ELF-1 (cell line): ENCODE results near the gene ACAP2.
"Not testable (repeated sequence)": the region's sequence is repeated elsewhere in the genome, so short reads cannot be mapped to it uniquely, and the experiment has no call there.

ENCODE experiments used
- DNase-seq: peaks from one replicate; pipeline ENCODE4 v3.0.0-alpha.2; 2016; ENCODE audit warnings: low read depth, low spot score

ACAP2 gene

GRCh38 chr3:195247086-195247862, 195.5 kb downstream of the ACAP2 start:
- DNase-seq = no peak

GRCh38 chr3:195246581-195246995, 196.2 kb downstream of the ACAP2 start:
- DNase-seq = no peak

- DNase-seq = no peak
Observed at GRCh38 chr3:195245531-195245951, 197.3 kb downstream of the ACAP2 start.

- DNase-seq = no peak
Observed at GRCh38 chr3:195241592-195242355, 201.0 kb downstream of the ACAP2 start.

- no peak for DNase-seq
Observed at GRCh38 chr3:195240939-195241338, 201.9 kb downstream of the ACAP2 start.

- DNase-seq = no peak
Observed at GRCh38 chr3:195240171-195240701, 202.6 kb downstream of the ACAP2 start.

- no peak for DNase-seq
Observed at GRCh38 chr3:195239121-195239520, 203.7 kb downstream of the ACAP2 start.

GRCh38 chr3:195238586-195239118, 204.2 kb downstream of the ACAP2 start:
- no peak for DNase-seq

- DNase-seq = no peak
Observed at GRCh38 chr3:195238081-195238571, 204.7 kb downstream of the ACAP2 start.

GRCh38 chr3:195236801-195237570, 205.8 kb downstream of the ACAP2 start:
- DNase-seq = no peak

GRCh38 chr3:195236076-195236798, 206.6 kb downstream of the ACAP2 start:
- DNase-seq = no peak

GRCh38 chr3:195230244-195230643, 212.6 kb downstream of the ACAP2 start:
- DNase-seq = no peak

- not testable (repeated sequence) for DNase-seq
Observed at GRCh38 chr3:195228886-195229285, 213.9 kb downstream of the ACAP2 start.

- DNase-seq = no peak
Observed at GRCh38 chr3:195227871-195228270, 214.9 kb downstream of the ACAP2 start.

GRCh38 chr3:195226900-195227447, 215.8 kb downstream of the ACAP2 start:
- no peak for DNase-seq

- no peak for DNase-seq
Observed at GRCh38 chr3:195226445-195226844, 216.4 kb downstream of the ACAP2 start.

- DNase-seq = no peak
Observed at GRCh38 chr3:195224980-195225580, 217.7 kb downstream of the ACAP2 start.
